ENCODE data around the gene ZNF324. TPM values are rescaled to one million over a fixed set of nuclear protein-coding genes. Genes with fewer than 3 reads are reported as not detected.
A peak's percentile ranks its signal among the peaks of the same experiment; 100 is the strongest.

Gene ZNF324
- total and polyA plus RNA-seq, 2 of the 13 experiments (the other 11 are each of a cell fraction or from before 2014, with no cell fraction given): 1.1 to 4.7 TPM

DNA sequence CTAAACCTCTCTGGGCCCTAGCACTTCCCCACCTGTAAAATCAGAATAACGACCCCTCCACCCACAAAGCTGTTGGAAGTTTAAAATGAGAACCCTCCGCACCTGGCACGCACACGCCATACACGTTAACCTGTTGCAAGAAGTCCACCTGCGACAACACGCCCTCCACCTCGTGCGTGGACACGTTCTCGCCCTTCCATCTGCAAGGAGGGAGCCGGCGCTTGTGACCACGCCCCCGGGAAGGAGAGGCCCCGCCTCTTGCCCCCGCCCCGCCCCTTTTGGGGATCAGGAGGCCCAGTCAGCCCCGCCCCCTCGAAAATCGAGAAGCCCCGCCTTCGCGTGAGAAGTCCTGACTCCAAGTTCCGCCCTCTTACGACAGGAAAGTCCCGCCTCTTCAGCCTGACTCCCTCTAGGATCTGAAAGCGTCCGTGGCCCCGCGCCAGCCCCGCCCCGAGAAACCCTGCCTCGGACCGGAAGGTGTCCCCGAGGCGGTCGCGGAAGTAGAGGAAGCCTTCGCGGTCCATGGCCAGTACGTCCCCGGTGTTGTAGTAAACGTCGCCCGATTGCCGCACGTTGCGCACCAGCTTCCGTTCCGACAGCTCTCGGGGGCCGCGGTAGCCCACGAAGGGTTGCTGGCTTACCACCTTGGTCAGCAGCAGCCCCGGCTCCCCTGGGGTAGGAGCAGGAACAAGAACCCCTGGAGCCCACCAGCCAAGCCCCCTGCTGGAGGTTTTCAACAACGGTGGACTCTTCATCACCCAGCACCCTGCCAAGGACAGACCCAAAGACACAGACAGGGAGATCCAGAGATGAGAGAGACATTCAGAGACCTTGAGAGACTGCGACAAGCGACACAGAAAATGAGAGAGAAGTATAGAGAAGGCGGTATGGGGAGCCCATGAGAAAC is 32.4 kb downstream of the ZNF324 start (continued):
- TF ChIP-seq, protein P1, sequence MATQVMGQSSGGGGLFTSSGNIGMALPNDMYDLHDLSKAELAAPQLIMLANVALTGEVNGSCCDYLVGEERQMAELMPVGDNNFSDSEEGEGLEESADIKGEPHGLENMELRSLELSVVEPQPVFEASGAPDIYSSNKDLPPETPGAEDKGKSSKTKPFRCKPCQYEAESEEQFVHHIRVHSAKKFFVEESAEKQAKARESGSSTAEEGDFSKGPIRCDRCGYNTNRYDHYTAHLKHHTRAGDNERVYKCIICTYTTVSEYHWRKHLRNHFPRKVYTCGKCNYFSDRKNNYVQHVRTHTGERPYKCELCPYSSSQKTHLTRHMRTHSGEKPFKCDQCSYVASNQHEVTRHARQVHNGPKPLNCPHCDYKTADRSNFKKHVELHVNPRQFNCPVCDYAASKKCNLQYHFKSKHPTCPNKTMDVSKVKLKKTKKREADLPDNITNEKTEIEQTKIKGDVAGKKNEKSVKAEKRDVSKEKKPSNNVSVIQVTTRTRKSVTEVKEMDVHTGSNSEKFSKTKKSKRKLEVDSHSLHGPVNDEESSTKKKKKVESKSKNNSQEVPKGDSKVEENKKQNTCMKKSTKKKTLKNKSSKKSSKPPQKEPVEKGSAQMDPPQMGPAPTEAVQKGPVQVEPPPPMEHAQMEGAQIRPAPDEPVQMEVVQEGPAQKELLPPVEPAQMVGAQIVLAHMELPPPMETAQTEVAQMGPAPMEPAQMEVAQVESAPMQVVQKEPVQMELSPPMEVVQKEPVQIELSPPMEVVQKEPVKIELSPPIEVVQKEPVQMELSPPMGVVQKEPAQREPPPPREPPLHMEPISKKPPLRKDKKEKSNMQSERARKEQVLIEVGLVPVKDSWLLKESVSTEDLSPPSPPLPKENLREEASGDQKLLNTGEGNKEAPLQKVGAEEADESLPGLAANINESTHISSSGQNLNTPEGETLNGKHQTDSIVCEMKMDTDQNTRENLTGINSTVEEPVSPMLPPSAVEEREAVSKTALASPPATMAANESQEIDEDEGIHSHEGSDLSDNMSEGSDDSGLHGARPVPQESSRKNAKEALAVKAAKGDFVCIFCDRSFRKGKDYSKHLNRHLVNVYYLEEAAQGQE (IDR thresholded peaks at IDR 0.05; ENCODE audit: borderline replicate concordance in 1 of 2, low read depth in 1 of 2, low read length in 2 of 2): peak in 1 of 2 experiments; percentile 67; a peak in 1 of 4 replicates
- TF ChIP-seq ZNF768 (CRISPR knock-in tag; IDR thresholded peaks at IDR 0.05) (peak; percentile 86), KLF15 (CRISPR knock-in tag; IDR thresholded peaks at IDR 0.05; ENCODE audit: borderline replicate concordance) (no peak), RBFOX2 (IDR thresholded peaks at IDR 0.05; ENCODE audit: low read depth, low read length) (peak; percentile 85), ZNF253 (CRISPR knock-in tag; IDR thresholded peaks at IDR 0.05; ENCODE audit: borderline replicate concordance) (0 out of 2 replicates have a peak, but pooled peaks have one; percentile 36), CBFB (CRISPR knock-in tag; IDR thresholded peaks at IDR 0.05) (peak; percentile 94), KLF16 (CRISPR knock-in tag; IDR thresholded peaks at IDR 0.05) (peak in 1 of 2 experiments; percentile 77; a peak in 2 of 4 replicates), NR2C2 (CRISPR knock-in tag; IDR thresholded peaks at IDR 0.05; ENCODE audit: borderline replicate concordance) (peak; percentile 98), GABPA (IDR thresholded peaks at IDR 0.05; ENCODE audit: low read depth, low read length) (peak; percentile 99), GABPA (CRISPR knock-in tag; IDR thresholded peaks at IDR 0.05; ENCODE audit: low read depth) (peak; percentile 99), FOXA3 (CRISPR knock-in tag; IDR thresholded peaks at IDR 0.05) (peak; percentile 85), CEBPB (IDR thresholded peaks at IDR 0.05; ENCODE audit: borderline replicate concordance, low read depth, low read length) (no peak), ZNF383 (CRISPR knock-in tag; IDR thresholded peaks at IDR 0.05; ENCODE audit: borderline replicate concordance) (no peak), GPN1 (CRISPR knock-in tag; IDR thresholded peaks at IDR 0.05; ENCODE audit: borderline replicate concordance) (no peak; the same call in 1 of the 2 replicates), CREB1 (IDR thresholded peaks at IDR 0.05) (peak; percentile 72), CREB1 (CRISPR knock-in tag; IDR thresholded peaks at IDR 0.05) (peak; percentile 81), ADNP (CRISPR knock-in tag; IDR thresholded peaks at IDR 0.05) (no peak), MAFG (CRISPR knock-in tag; IDR thresholded peaks at IDR 0.05) (no peak), PBX2 (CRISPR knock-in tag; IDR thresholded peaks at IDR 0.05) (no peak), MTERF4 (CRISPR knock-in tag; IDR thresholded peaks at IDR 0.05) (no peak), MBD4 (IDR thresholded peaks at IDR 0.05; ENCODE audit: borderline replicate concordance, low read length) (no peak)
- TF ChIP-seq, protein P2, sequence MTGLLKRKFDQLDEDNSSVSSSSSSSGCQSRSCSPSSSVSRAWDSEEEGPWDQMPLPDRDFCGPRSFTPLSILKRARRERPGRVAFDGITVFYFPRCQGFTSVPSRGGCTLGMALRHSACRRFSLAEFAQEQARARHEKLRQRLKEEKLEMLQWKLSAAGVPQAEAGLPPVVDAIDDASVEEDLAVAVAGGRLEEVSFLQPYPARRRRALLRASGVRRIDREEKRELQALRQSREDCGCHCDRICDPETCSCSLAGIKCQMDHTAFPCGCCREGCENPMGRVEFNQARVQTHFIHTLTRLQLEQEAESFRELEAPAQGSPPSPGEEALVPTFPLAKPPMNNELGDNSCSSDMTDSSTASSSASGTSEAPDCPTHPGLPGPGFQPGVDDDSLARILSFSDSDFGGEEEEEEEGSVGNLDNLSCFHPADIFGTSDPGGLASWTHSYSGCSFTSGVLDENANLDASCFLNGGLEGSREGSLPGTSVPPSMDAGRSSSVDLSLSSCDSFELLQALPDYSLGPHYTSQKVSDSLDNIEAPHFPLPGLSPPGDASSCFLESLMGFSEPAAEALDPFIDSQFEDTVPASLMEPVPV (CRISPR knock-in tag; IDR thresholded peaks at IDR 0.05): 0 out of 2 replicates have a peak, but pooled peaks have one; percentile 44
